ENCODE measurements around the gene CHRNE. TPM values are rescaled to one million over a fixed set of nuclear protein-coding genes. Genes with fewer than 3 reads are reported as not detected.
"Not testable (repeated sequence)": the region's sequence is repeated elsewhere in the genome, so short reads cannot be mapped to it uniquely, and the experiment has no call there.

The CHRNE gene
- total RNA-seq, 1 experiment from 2014 or later: 0.04 TPM

GRCh38 chr17:4887581-4887980 is 15.3 kb downstream of the CHRNE start:
- DNase-seq (ENCODE audit: low spot score): no peak

- DNase-seq (ENCODE audit: low spot score): no peak
Observed at GRCh38 chr17:4886830-4887229, 16.1 kb downstream of the CHRNE start.

- DNase-seq (ENCODE audit: low spot score): no peak
Observed at GRCh38 chr17:4884489-4884888, 18.4 kb downstream of the CHRNE start.

GRCh38 chr17:4881761-4882555 is 20.9 kb downstream of the CHRNE start:
- no peak for DNase-seq (ENCODE audit: low spot score)

GRCh38 chr17:4880857-4881256 is 22.0 kb downstream of the CHRNE start:
- DNase-seq (ENCODE audit: low spot score): no peak

GRCh38 chr17:4879601-4880000 is 23.3 kb downstream of the CHRNE start:
- no peak for DNase-seq (ENCODE audit: low spot score)

GRCh38 chr17:4877089-4877488 is 25.8 kb downstream of the CHRNE start:
- no peak for DNase-seq (ENCODE audit: low spot score)

- DNase-seq (ENCODE audit: low spot score): no peak
Observed at GRCh38 chr17:4872786-4873185, 30.1 kb downstream of the CHRNE start.

- DNase-seq (ENCODE audit: low spot score): no peak
Observed at GRCh38 chr17:4870855-4871254, 32.0 kb downstream of the CHRNE start.

GRCh38 chr17:4869058-4869998 is 33.6 kb downstream of the CHRNE start:
- DNase-seq (ENCODE audit: low spot score): not testable (repeated sequence)

GRCh38 chr17:4867535-4867934 is 35.4 kb downstream of the CHRNE start:
- not testable (repeated sequence) for DNase-seq (ENCODE audit: low spot score)

- DNase-seq (ENCODE audit: low spot score): no peak
Observed at GRCh38 chr17:4863321-4863720, 39.6 kb downstream of the CHRNE start.

GRCh38 chr17:4862720-4863119 is 40.2 kb downstream of the CHRNE start:
- DNase-seq (ENCODE audit: low spot score): no peak

GRCh38 chr17:4861052-4861451 is 41.8 kb downstream of the CHRNE start:
- DNase-seq (ENCODE audit: low spot score): no peak

- DNase-seq (ENCODE audit: low spot score): no peak
Observed at GRCh38 chr17:4860651-4861050, 42.2 kb downstream of the CHRNE start.

- DNase-seq (ENCODE audit: low spot score): no peak
Observed at GRCh38 chr17:4859816-4860625, 42.9 kb downstream of the CHRNE start.

- no peak for DNase-seq (ENCODE audit: low spot score)
Observed at GRCh38 chr17:4858882-4859260, 44.0 kb downstream of the CHRNE start.

GRCh38 chr17:4858068-4858881 is 44.6 kb downstream of the CHRNE start:
- DNase-seq (ENCODE audit: low spot score): no peak

GRCh38 chr17:4857347-4857746 is 45.6 kb downstream of the CHRNE start:
- not testable (repeated sequence) for DNase-seq (ENCODE audit: low spot score)

GRCh38 chr17:4856937-4857314 is 46.0 kb downstream of the CHRNE start:
- DNase-seq (ENCODE audit: low spot score): no peak

Data from H4 (cell line).